Measurements from ENCODE around the gene MMP2.

Gene MMP2

GRCh38 chr16:55478827-55479429 is at the start of gene MMP2:
TSS of gene MMP2 (plus strand) at chr16:55479198. CDS start at chr16:55479480, 282 bp downstream.
- no peak for DNase-seq

- no peak for DNase-seq
Observed at GRCh38 chr16:55433030-55433429, 46.0 kb upstream of the MMP2 start.

- DNase-seq, result no peak
Observed at GRCh38 chr16:55433535-55433934, 45.5 kb upstream of the MMP2 start.

- no peak for DNase-seq
Observed at GRCh38 chr16:55434000-55434399, 45.0 kb upstream of the MMP2 start.

GRCh38 chr16:55435387-55435786 is 43.6 kb upstream of the MMP2 start:
- DNase-seq, result no peak

- no peak for DNase-seq
Observed at GRCh38 chr16:55436587-55436986, 42.4 kb upstream of the MMP2 start.

- DNase-seq, result peak; percentile 1 to 14
Observed at GRCh38 chr16:55437625-55438024, 41.4 kb upstream of the MMP2 start.

GRCh38 chr16:55438281-55438680 is 40.7 kb upstream of the MMP2 start:
- no peak for DNase-seq

- DNase-seq, result no peak
Observed at GRCh38 chr16:55439101-55439690, 39.8 kb upstream of the MMP2 start.

GRCh38 chr16:55443434-55444346 is 35.3 kb upstream of the MMP2 start:
- no peak for DNase-seq

- peak; percentile 5 to 73 for DNase-seq
Observed at GRCh38 chr16:55444754-55445485, 34.1 kb upstream of the MMP2 start.

GRCh38 chr16:55447231-55447630 is 31.8 kb upstream of the MMP2 start:
- DNase-seq, result no peak

GRCh38 chr16:55452996-55453395 is 26.0 kb upstream of the MMP2 start:
- no peak for DNase-seq

- DNase-seq, result no peak
Observed at GRCh38 chr16:55453909-55454308, 25.1 kb upstream of the MMP2 start.

GRCh38 chr16:55454861-55455260 is 24.1 kb upstream of the MMP2 start:
- no peak for DNase-seq

- DNase-seq, result no peak
Observed at GRCh38 chr16:55462241-55462640, 16.8 kb upstream of the MMP2 start.

- DNase-seq, result no peak
Observed at GRCh38 chr16:55464375-55464774, 14.6 kb upstream of the MMP2 start.

GRCh38 chr16:55465077-55465896 is 13.7 kb upstream of the MMP2 start:
- peak; percentile 79 to 82 for DNase-seq

- no peak for DNase-seq
Observed at GRCh38 chr16:55466209-55466608, 12.8 kb upstream of the MMP2 start.

- no peak for DNase-seq
Observed at GRCh38 chr16:55467898-55468297, 11.1 kb upstream of the MMP2 start.

GRCh38 chr16:55468352-55468990 is 10.5 kb upstream of the MMP2 start:
- no peak for DNase-seq
